ENCODE measurements around the gene CLEC11A.

DNA sequence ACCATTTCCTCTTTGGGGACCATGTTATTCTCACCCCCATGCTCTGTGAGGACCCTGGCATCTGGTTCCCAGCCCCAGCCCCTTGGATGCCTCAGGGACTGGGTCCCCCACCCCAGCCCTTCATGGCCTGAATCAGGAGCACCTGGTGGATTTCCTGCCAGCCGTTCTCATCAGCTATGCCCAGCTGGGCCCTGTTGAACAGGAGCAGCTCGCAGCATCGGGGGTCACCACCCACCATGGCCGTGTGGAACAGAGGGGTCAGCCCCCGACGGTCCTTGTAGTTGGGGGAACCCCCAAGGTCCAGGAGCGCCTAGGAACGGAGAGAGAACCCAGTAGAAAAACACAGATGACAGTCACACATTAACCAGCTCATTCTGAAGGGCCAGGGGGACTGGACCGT, 11.4 kb upstream of the CLEC11A start:
- TF ChIP-seq CTCF (IDR thresholded peaks at IDR 0.05; ENCODE audit: low read depth, low read length), result no peak
- no peak for TF ChIP-seq POLR2A (IDR thresholded peaks at IDR 0.05; ENCODE audit: extremely low read depth, insufficient read length)
